IMR-90 (cell line): Measurements from ENCODE around the gene SEH1L. TPM values are rescaled to one million over a fixed set of nuclear protein-coding genes. Genes with fewer than 3 reads are reported as not detected.

Experiments used
- ATAC-seq: fragments of 200-7000 bp; cut with Tn5 transposase; 2 replicates; pipeline ENCODE4 v1.9.1; 2020; ENCODE audit warnings: low read depth, mild to moderate bottlenecking, moderate library complexity
- BruUV-seq: library from RNA; stranded (reverse); fragments of 400-500 nt; replicated peaks from 2 replicates; lab custom pipeline; 2021; lab: Mats Ljungman, UMichigan
- CTCF ChIA-PET: fragments of 300-600 bp; formaldehyde crosslinking; extraction: SDS; loops from one replicate; lab custom pipeline; 2021; ENCODE audit warnings: antibody characterized with exemption; lab: Yijun Ruan, JAX
- POLR2A ChIA-PET: fragments of 300-600 bp; sonication (Branson Sonifier 250); formaldehyde crosslinking; loops from one replicate; lab custom pipeline; 2022; ENCODE audit warnings: antibody characterized with exemption; ENCODE audit not compliant: unreplicated experiment; lab: Charles Lee
- DNase-seq: peaks from one replicate; pipeline ENCODE4 v3.0.0; 2013
- H2AFZ ChIP-seq: replicated peaks from 2 replicates; pipeline ENCODE3; 2013; ENCODE audit warnings: low read length, mild to moderate bottlenecking; ENCODE audit not compliant: poor library complexity
- H2AK5ac ChIP-seq: 2 replicates; pipeline ENCODE4 v1.6.1; 2013; ENCODE audit warnings: low read depth, low read length, inconsistent platforms
- H2AK9ac ChIP-seq: replicated peaks from 2 replicates; pipeline ENCODE3; 2013; ENCODE audit warnings: mild to moderate bottlenecking, low read depth, low read length, moderate library complexity; ENCODE audit not compliant: poor library complexity
- H2BK120ac ChIP-seq: 2 replicates; pipeline ENCODE4 v1.6.1; 2013; ENCODE audit warnings: low read depth, low read length, inconsistent platforms
- H2BK15ac ChIP-seq: 3 replicates; pipeline ENCODE4 v1.6.1; 2013; ENCODE audit warnings: low read depth, low read length, inconsistent platforms
- H2BK20ac ChIP-seq: 2 replicates; pipeline ENCODE4 v1.6.1; 2013; ENCODE audit warnings: low read depth, mild to moderate bottlenecking, inconsistent platforms, low read length, moderate library complexity
- H2BK5ac ChIP-seq: 2 replicates; pipeline ENCODE4 v1.6.1; 2013; ENCODE audit warnings: mild to moderate bottlenecking, low read depth, low read length, inconsistent platforms; ENCODE audit not compliant: poor library complexity, severe bottlenecking
- H3K14ac ChIP-seq: replicated peaks from 2 replicates; pipeline ENCODE4 v1.6.1; 2013; ENCODE audit warnings: low read depth, low read length, inconsistent platforms
- H3K18ac ChIP-seq: 2 replicates; pipeline ENCODE4 v1.6.1; 2013; ENCODE audit warnings: low read depth, low read length, control low read depth
- H3K23ac ChIP-seq: 2 replicates; pipeline ENCODE4 v1.6.1; 2013; ENCODE audit warnings: low read depth, low read length, inconsistent platforms
- H3K27ac ChIP-seq: 2 replicates; pipeline ENCODE4 v1.5.1; 2013; ENCODE audit warnings: mild to moderate bottlenecking, control low read depth, low read length; ENCODE audit not compliant: insufficient read depth
- H3K27me3 ChIP-seq: 2 replicates; pipeline ENCODE4 v1.6.1; 2013; ENCODE audit warnings: low read length; ENCODE audit not compliant: control insufficient read depth, insufficient read depth
- H3K36me3 ChIP-seq: 2 replicates; pipeline ENCODE4 v1.6.1; 2013; ENCODE audit warnings: low read length, mixed read lengths; ENCODE audit not compliant: control insufficient read depth, insufficient read depth
- H3K4ac ChIP-seq: 2 replicates; pipeline ENCODE4 v1.6.1; 2013; ENCODE audit warnings: low read depth, low read length, inconsistent platforms
- H3K4me1 ChIP-seq: 2 replicates; pipeline ENCODE4 v1.6.1; 2013; ENCODE audit warnings: low read length, mixed read lengths; ENCODE audit not compliant: control insufficient read depth, insufficient read depth
- H3K4me2 ChIP-seq: 2 replicates; pipeline ENCODE4 v1.6.1; 2013; ENCODE audit warnings: low read depth, mild to moderate bottlenecking, control low read depth, low read length, moderate library complexity
- H3K4me3 ChIP-seq: 2 replicates; pipeline ENCODE4 v1.5.1; 2013; ENCODE audit warnings: low read depth, mild to moderate bottlenecking, control low read depth, low read length, moderate library complexity; ENCODE audit not compliant: insufficient read depth
- H3K56ac ChIP-seq: 2 replicates; pipeline ENCODE4 v1.6.1; 2013; ENCODE audit warnings: low read length, inconsistent platforms; ENCODE audit not compliant: insufficient read depth; ENCODE audit errors: extremely low read depth
- H3K79me1 ChIP-seq, 2 experiments: 2 replicates each; pipeline ENCODE4 v1.6.1; 2013; ENCODE audit warnings: low read length in 2 of 2, inconsistent platforms in 1 of 2, low read depth in 1 of 2
- H3K9ac ChIP-seq: 2 replicates; pipeline ENCODE4 v1.6.1; 2013; ENCODE audit warnings: low read depth, low read length, control low read depth
- H3K9me1 ChIP-seq: 2 replicates; pipeline ENCODE4 v1.6.1; 2013; ENCODE audit warnings: low read length, inconsistent platforms; ENCODE audit not compliant: insufficient read depth
- H3K9me3 ChIP-seq: 2 replicates; pipeline ENCODE4 v1.6.1; 2013; ENCODE audit warnings: low read length; ENCODE audit not compliant: control insufficient read depth, insufficient read depth
- H4K20me1 ChIP-seq: 2 replicates; pipeline ENCODE4 v1.6.1; 2013; ENCODE audit warnings: low read length, inconsistent platforms; ENCODE audit not compliant: insufficient read depth
- H4K5ac ChIP-seq: 2 replicates; pipeline ENCODE4 v1.6.1; 2013; ENCODE audit warnings: mild to moderate bottlenecking, low read depth, low read length, control low read depth
- H4K8ac ChIP-seq, 2 experiments: 2 replicates each; pipeline ENCODE4 v1.6.1; 2013; ENCODE audit warnings: low read depth in 2 of 2, low read length in 2 of 2, control low read depth in 1 of 2, inconsistent platforms in 1 of 2
- H4K91ac ChIP-seq: 2 replicates; pipeline ENCODE4 v1.6.1; 2013; ENCODE audit warnings: low read depth, low read length, inconsistent platforms; ENCODE audit not compliant: insufficient read depth
- CEBPB ChIP-seq: IDR thresholded peaks from 2 replicates; pipeline ENCODE4 v1.6.1; 2012; ENCODE audit warnings: low read depth, low read length, improper control_type of control experiment
- CHD1 ChIP-seq: IDR thresholded peaks from 2 replicates; pipeline ENCODE4 v1.6.1; 2012; ENCODE audit warnings: low read depth, low read length, improper control_type of control experiment
- WGBS, 2 experiments: methylation state at CpG; one replicate each; pipeline versions ENCODE4 v1.1.5 to v1.1.7; 2013; ENCODE audit warnings: missing lambda C conversion rate in 2 of 2; ENCODE audit not compliant: insufficient read length in 1 of 2; ENCODE audit errors: extremely low coverage in 2 of 2; 5-methylcytosine and 5-hydroxymethylcytosine counted together
- dilution Hi-C: fragments of 300-500 bp; cut with HindIII; formaldehyde crosslinking; loops from one replicate; pipeline ENCODE4 v1.14.3; 2018; ENCODE audit warnings: low sequenced_read_pairs; ENCODE audit not compliant: unreplicated experiment
- in situ Hi-C: fragments of 300-500 bp; cut with MboI; formaldehyde crosslinking; loops from 3 replicates; pipeline ENCODE4 v1.14.3; 2019; ENCODE audit warnings: low sequenced_read_pairs, inconsistent platforms, mixed read lengths
- intact Hi-C: fragments of 100-400 bp; cut with micrococcal nuclease; formaldehyde crosslinking; loops from 2 replicates; pipeline ENCODE4 v1.10.0; 2022
- polyA plus RNA-seq, 3 experiments: library from polyadenylated mRNA; depleted of rRNA; stranded (reverse); fragments of >200 nt; gene quantifications; 2 replicates each; pipeline ENCODE4 v1.2.3, GENCODE V29; 2012; ENCODE audit warnings: low replicate concordance in 1 of 3
- total RNA-seq: library from RNA; depleted of rRNA; stranded (reverse); fragments of >200 nt; gene quantifications from 2 replicates; pipeline ENCODE4 v1.2.3, GENCODE V29; 2012

SEH1L gene
- total and polyA plus RNA-seq, 2 of the 4 experiments (the other 2 are of a cell fraction), result 27.6 to 45.5 TPM

DNA sequence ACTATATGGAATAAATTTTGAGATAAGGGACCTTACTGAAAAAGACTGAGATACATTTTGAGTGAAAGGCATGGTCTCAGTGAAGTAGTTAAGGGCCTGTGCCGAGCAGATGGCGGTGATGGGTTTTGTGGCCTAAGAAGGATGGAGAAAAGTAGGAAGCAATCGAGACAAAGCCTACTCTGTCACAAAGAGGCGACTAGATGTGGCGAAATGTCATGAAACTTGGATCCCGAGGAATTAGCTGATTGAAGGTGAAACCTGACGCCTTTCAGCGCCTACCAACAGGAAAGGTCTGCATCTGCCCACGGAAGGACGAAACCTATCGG, 42.8 kb downstream of the SEH1L start:
- ChIA-PET POLR2A (no interaction called here), CTCF (no interaction called here)
- peak overlapping the region; percentile 73 for H4K91ac ChIP-seq
- TF ChIP-seq CEBPB, result 0 out of 2 replicates have a peak, but pooled peaks have one; percentile 22
- no peak for TF ChIP-seq CHD1
- WGBS, 2 experiments, result 7% methylated on average over 6 of the region's 11 CpGs; no CpG with 5 or more reads in 1 of the 2 experiments
- peak overlapping the region; percentile 29 for H2AK9ac ChIP-seq
- H2BK5ac ChIP-seq, result peak overlapping the region; percentile 49
- dilution Hi-C loops (no loop called here), in situ Hi-C loops (loop anchor here (25.0 kb wide), 1 partner anchor 747 kb away; the partner anchor contains the start of genes FAM210A and RNMT), intact Hi-C loops (no loop called here)
- peak overlapping the region; percentile 18 for H4K5ac ChIP-seq
- H3K79me1 ChIP-seq, result peaks cover 14 to 29% of the 10 kb centered on the region in 2 experiments; a peak in 3 of 4 replicates
- peaks cover 8% of the 10 kb centered on the region for H3K4me1 ChIP-seq
- H3K27me3 ChIP-seq, result no peaks in the 10 kb centered on the region
- H3K9me1 ChIP-seq, result peaks cover 16% of the 10 kb centered on the region
- peak overlapping the region; percentile 88 for H3K23ac ChIP-seq
- H2BK120ac ChIP-seq, result no peak overlapping the region; the same call in 1 of the 2 replicates
- no peaks in the 10 kb centered on the region for H3K36me3 ChIP-seq
- H2BK15ac ChIP-seq, result no peak overlapping the region
- H2AFZ ChIP-seq, result peak overlapping the region; percentile 99
- H4K20me1 ChIP-seq, result peaks cover 18% of the 10 kb centered on the region; the same call in 1 of the 2 replicates
- peak overlapping the region; percentile 90 for H3K4ac ChIP-seq
- peak overlapping the region; percentile 77 for H3K14ac ChIP-seq
- peak overlapping the region; percentile 63 to 96 for H4K8ac ChIP-seq
- peak overlapping the region; percentile 74 for H3K27ac ChIP-seq
- BruUV-seq, result no TSS peak
- H2AK5ac ChIP-seq, result peak overlapping the region; percentile 68
- H3K18ac ChIP-seq, result no peak overlapping the region
- peak overlapping the region; percentile 69 for H3K9ac ChIP-seq
- ATAC-seq, result peak; percentile 0
- peak overlapping the region; percentile 72 for H3K4me3 ChIP-seq
- H3K56ac ChIP-seq, result peak overlapping the region; percentile 52
- no peak overlapping the region for H2BK20ac ChIP-seq
- no peak for DNase-seq
- H3K4me2 ChIP-seq, result peak overlapping the region; percentile 86
- H3K9me3 ChIP-seq, result no peaks in the 10 kb centered on the region
